GM18519 (cell line): ENCODE measurements around the gene SWT1.
"Not testable (repeated sequence)": the region's sequence is repeated elsewhere in the genome, so short reads cannot be mapped to it uniquely, and the experiment has no call there.

ENCODE experiments used
- ATAC-seq: cut with Tn5 transposase; IDR thresholded peaks from one replicate; pipeline ENCODE4 v1.9.1; 2021; ENCODE audit warnings: mild to moderate bottlenecking, moderate library complexity; ENCODE audit not compliant: unreplicated experiment, low FRiP score

The SWT1 gene

GRCh38 chr1:185166106-185166505, 9.1 kb downstream of the SWT1 start:
- ATAC-seq = no peak

GRCh38 chr1:185170291-185170848, 13.4 kb downstream of the SWT1 start:
- ATAC-seq = peak; percentile 85

GRCh38 chr1:185193756-185194155, 36.8 kb downstream of the SWT1 start:
- no peak for ATAC-seq

- ATAC-seq = not testable (repeated sequence)
Observed at GRCh38 chr1:185198712-185199111, 41.7 kb downstream of the SWT1 start.

- ATAC-seq = no peak
Observed at GRCh38 chr1:185200889-185201288, 43.9 kb downstream of the SWT1 start.

GRCh38 chr1:185207170-185207569, 50.2 kb downstream of the SWT1 start:
- no peak for ATAC-seq

GRCh38 chr1:185207980-185208602, 51.1 kb downstream of the SWT1 start:
- ATAC-seq = no peak

- no peak for ATAC-seq
Observed at GRCh38 chr1:185208626-185209180, 51.7 kb downstream of the SWT1 start.

- ATAC-seq = not testable (repeated sequence)
Observed at GRCh38 chr1:185209357-185209756, 52.4 kb downstream of the SWT1 start.

GRCh38 chr1:185213091-185213490, 56.1 kb downstream of the SWT1 start:
- ATAC-seq = no peak

- no peak for ATAC-seq
Observed at GRCh38 chr1:185215911-185216310, 58.9 kb downstream of the SWT1 start.

- ATAC-seq = no peak
Observed at GRCh38 chr1:185224132-185224531, 67.2 kb downstream of the SWT1 start.

GRCh38 chr1:185227161-185227560, 70.2 kb downstream of the SWT1 start:
- no peak for ATAC-seq

- ATAC-seq = no peak
Observed at GRCh38 chr1:185228979-185229378, 72.0 kb downstream of the SWT1 start.

- ATAC-seq = no peak
Observed at GRCh38 chr1:185229981-185230380, 73.0 kb downstream of the SWT1 start.

GRCh38 chr1:185232874-185233273, 75.9 kb downstream of the SWT1 start:
- ATAC-seq = no peak

GRCh38 chr1:185234183-185234582, 77.2 kb downstream of the SWT1 start:
- not testable (repeated sequence) for ATAC-seq

GRCh38 chr1:185237176-185237575, 80.2 kb downstream of the SWT1 start:
- not testable (repeated sequence) for ATAC-seq

GRCh38 chr1:185237661-185238060, 80.7 kb downstream of the SWT1 start:
- no peak for ATAC-seq

GRCh38 chr1:185238447-185238846, 81.5 kb downstream of the SWT1 start:
- ATAC-seq = no peak

- no peak for ATAC-seq
Observed at GRCh38 chr1:185239861-185240260, 82.9 kb downstream of the SWT1 start.

GRCh38 chr1:185241127-185241526, 84.2 kb downstream of the SWT1 start:
- ATAC-seq = no peak
